ENCODE data around the gene GRIN2C. TPM values are rescaled to one million over a fixed set of nuclear protein-coding genes. Genes with fewer than 3 reads are reported as not detected.
A peak's percentile ranks its signal among the peaks of the same experiment; 100 is the strongest.

Gene GRIN2C
- total and polyA plus RNA-seq, 4 donors = 0.01 to 0.03 (median 0.02) TPM; not detected in 1

DNA sequence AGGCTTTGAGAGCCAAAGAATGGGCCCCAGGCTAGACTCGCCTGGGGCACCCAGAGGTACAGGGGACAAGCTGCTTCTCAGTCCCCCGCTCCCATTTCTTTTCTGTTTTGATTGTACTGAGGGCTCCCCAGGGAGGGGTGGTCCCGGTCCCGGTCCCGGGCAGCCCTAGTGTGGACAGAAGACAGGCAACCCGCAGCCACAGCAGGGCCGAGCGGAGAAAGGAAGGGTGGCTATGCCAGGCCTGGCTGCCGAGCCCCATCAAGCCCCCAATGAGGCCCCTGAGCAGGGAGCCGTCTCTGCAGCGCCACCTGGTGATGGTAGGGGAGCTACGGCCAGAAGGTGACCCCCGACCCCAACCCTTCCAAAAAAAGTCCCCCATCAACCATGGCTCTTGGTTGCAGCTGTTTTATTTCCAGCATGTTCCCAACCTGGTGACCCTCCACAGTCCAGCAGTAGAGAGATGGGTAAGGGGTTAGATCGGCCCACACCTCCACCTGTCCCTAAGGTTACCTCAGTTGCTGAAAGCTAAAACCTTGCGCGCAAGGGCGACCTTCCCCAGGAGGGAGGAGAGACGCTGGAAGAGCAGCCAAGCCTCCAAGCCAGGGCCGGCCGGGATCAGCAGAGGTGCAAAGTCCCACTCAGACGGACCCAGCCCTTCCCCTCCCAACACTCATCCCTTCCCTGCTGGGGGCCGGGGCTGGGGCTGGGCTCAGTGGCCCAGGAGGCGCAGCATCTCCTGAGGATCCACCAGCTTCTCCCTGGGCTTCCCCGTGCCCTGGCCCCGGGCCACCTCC is 2.6 kb upstream of the GRIN2C start:
- H3K4me3 ChIP-seq = no peak overlapping the region
- H3K27me3 ChIP-seq (ENCODE audit: control insufficient read depth in 3 of 3, insufficient read depth in 3 of 3, low read length in 2 of 3) = peaks cover 5 to 41% (median 26%) of the 10 kb centered on the region in 3 donors
- peak; percentile 64 to 74 (median 64) for DNase-seq
- no peak overlapping the region for H3K27ac ChIP-seq (ENCODE audit: low read depth in 1 of 2, low read length in 1 of 2)
- peaks cover 0 to 2% (median 0%) of the 10 kb centered on the region in 4 donors for H3K9me3 ChIP-seq (ENCODE audit: control insufficient read depth in 4 of 4, insufficient read depth in 3 of 4, low read length in 3 of 4)
- peak; percentile 65 for ATAC-seq (ENCODE audit: insufficient read depth, low FRiP score)
- peaks cover 0 to 12% (median 3%) of the 10 kb centered on the region in 5 donors for H3K4me1 ChIP-seq (ENCODE audit: control insufficient read depth in 5 of 5, insufficient read depth in 5 of 5, low read length in 5 of 5)
- no peak overlapping the region for H3K9ac ChIP-seq (ENCODE audit: insufficient read depth in 1 of 2, low read length in 2 of 2)
- peaks cover 0 to 2% (median 0%) of the 10 kb centered on the region in 4 donors for H3K36me3 ChIP-seq (ENCODE audit: control insufficient read depth in 4 of 4, insufficient read depth in 4 of 4, low read length in 4 of 4)
- WGBS, 2 donors = 45 to 50% methylated on average over 24 to 25 of the region's 25 CpGs
- TF ChIP-seq, protein P1, sequence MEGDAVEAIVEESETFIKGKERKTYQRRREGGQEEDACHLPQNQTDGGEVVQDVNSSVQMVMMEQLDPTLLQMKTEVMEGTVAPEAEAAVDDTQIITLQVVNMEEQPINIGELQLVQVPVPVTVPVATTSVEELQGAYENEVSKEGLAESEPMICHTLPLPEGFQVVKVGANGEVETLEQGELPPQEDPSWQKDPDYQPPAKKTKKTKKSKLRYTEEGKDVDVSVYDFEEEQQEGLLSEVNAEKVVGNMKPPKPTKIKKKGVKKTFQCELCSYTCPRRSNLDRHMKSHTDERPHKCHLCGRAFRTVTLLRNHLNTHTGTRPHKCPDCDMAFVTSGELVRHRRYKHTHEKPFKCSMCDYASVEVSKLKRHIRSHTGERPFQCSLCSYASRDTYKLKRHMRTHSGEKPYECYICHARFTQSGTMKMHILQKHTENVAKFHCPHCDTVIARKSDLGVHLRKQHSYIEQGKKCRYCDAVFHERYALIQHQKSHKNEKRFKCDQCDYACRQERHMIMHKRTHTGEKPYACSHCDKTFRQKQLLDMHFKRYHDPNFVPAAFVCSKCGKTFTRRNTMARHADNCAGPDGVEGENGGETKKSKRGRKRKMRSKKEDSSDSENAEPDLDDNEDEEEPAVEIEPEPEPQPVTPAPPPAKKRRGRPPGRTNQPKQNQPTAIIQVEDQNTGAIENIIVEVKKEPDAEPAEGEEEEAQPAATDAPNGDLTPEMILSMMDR (IDR thresholded peaks at IDR 0.05; ENCODE audit: control extremely low read depth, extremely low read depth) = peak; percentile 28

DNA sequence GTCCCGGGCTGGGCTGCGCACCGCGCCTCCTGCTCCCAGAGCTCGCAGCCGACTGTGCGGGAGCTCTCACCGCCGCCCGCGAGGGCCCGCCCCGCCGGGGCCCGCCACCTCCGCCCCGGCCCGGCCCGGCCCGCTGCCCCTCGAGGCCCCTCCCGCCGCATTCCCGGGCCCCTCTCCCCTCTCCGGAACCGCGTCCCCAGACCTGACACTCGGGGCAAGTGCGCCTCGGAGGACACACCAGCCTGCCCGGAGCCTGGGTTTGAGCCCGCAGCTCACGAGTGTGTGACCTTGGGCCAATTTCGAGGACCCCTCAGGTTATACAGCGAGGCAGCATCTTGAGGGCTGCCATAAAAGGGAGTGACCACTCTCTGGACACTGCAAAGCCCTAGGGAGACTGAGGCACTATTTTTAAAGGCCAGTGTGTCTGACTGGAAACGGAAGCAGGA is 2.0 kb upstream of the GRIN2C start:
- TF ChIP-seq, protein P1 (IDR thresholded peaks at IDR 0.05; ENCODE audit: control extremely low read depth, extremely low read depth) = no peak
- peaks cover 0 to 2% (median 0%) of the 10 kb centered on the region in 4 donors for H3K36me3 ChIP-seq (ENCODE audit: control insufficient read depth in 4 of 4, insufficient read depth in 4 of 4, low read length in 4 of 4)
- peaks cover 0 to 2% (median 0%) of the 10 kb centered on the region in 4 donors for H3K9me3 ChIP-seq (ENCODE audit: control insufficient read depth in 4 of 4, insufficient read depth in 3 of 4, low read length in 3 of 4)
- no peak overlapping the region for H3K27ac ChIP-seq (ENCODE audit: low read depth in 1 of 2, low read length in 1 of 2)
- WGBS, 2 donors = 3 to 5% methylated on average over 18 to 36 of the region's 36 CpGs
- no peak overlapping the region for H3K4me3 ChIP-seq
- H3K27me3 ChIP-seq (ENCODE audit: control insufficient read depth in 3 of 3, insufficient read depth in 3 of 3, low read length in 2 of 3) = peaks cover 5 to 47% (median 32%) of the 10 kb centered on the region in 3 donors
- H3K4me1 ChIP-seq (ENCODE audit: control insufficient read depth in 5 of 5, insufficient read depth in 5 of 5, low read length in 5 of 5) = peaks cover 0 to 12% (median 3%) of the 10 kb centered on the region in 5 donors
- DNase-seq (no peak), ATAC-seq (ENCODE audit: insufficient read depth, low FRiP score) (no peak)
- no peak overlapping the region for H3K9ac ChIP-seq (ENCODE audit: insufficient read depth in 1 of 2, low read length in 2 of 2)

DNA sequence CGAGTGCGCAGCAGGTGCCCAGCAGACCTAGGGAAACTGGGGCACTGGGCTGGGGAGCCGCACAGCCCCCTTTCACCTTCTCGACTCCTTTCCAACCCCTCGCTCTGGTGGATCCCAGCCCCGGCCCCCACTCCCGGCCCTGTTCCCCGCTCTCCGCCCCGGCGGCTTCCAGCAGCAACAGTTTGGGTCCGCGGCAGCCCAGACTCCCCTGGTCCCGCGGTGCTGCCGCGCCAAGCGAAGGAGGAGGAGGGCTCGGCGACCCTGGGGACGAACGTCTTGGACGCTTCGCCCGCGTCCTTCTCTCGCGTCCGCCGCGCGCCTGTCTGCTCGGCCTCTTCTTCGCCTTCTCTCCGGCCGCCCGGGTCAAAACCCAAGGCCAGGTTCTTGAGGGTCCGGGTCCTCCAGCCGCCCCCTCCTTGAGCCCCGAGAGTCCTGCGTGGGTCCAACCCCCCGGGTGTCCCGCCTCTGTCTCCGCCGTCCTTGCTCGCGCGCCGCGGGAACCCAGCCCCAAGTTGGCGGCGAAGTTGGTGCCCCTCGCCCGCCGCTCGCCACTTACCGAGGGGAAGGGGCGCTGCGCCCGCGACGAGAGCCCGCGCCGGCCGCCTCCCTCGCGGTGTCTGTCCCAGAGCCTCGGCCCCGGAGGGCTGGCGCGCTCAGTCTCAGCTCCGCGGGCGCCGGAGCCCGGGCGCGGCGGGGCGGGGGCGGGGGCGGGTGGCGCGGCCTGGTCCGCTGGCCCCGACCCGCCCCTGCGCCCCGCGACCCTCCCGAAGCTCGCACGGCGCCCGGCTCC is 1.4 kb upstream of the GRIN2C start:
- H3K9me3 ChIP-seq (ENCODE audit: control insufficient read depth in 4 of 4, insufficient read depth in 3 of 4, low read length in 3 of 4) = peaks cover 0 to 2% (median 0%) of the 10 kb centered on the region in 4 donors
- ATAC-seq (ENCODE audit: insufficient read depth, low FRiP score) (no peak), DNase-seq (no peak)
- H3K27me3 ChIP-seq (ENCODE audit: control insufficient read depth in 3 of 3, insufficient read depth in 3 of 3, low read length in 2 of 3) = peaks cover 5 to 50% (median 32%) of the 10 kb centered on the region in 3 donors
- no peak overlapping the region for H3K27ac ChIP-seq (ENCODE audit: low read depth in 1 of 2, low read length in 1 of 2)
- no peak overlapping the region for H3K9ac ChIP-seq (ENCODE audit: insufficient read depth in 1 of 2, low read length in 2 of 2)
- peaks cover 0 to 2% (median 0%) of the 10 kb centered on the region in 4 donors for H3K36me3 ChIP-seq (ENCODE audit: control insufficient read depth in 4 of 4, insufficient read depth in 4 of 4, low read length in 4 of 4)
- peaks cover 0 to 12% (median 3%) of the 10 kb centered on the region in 5 donors for H3K4me1 ChIP-seq (ENCODE audit: control insufficient read depth in 5 of 5, insufficient read depth in 5 of 5, low read length in 5 of 5)
- TF ChIP-seq, protein P1 (IDR thresholded peaks at IDR 0.05; ENCODE audit: control extremely low read depth, extremely low read depth) = no peak
- WGBS, 2 donors = 2% methylated on average over 53 to 96 of the region's 96 CpGs
- no peak overlapping the region for H3K4me3 ChIP-seq
